ENCODE data around the gene TTC8.

DNA sequence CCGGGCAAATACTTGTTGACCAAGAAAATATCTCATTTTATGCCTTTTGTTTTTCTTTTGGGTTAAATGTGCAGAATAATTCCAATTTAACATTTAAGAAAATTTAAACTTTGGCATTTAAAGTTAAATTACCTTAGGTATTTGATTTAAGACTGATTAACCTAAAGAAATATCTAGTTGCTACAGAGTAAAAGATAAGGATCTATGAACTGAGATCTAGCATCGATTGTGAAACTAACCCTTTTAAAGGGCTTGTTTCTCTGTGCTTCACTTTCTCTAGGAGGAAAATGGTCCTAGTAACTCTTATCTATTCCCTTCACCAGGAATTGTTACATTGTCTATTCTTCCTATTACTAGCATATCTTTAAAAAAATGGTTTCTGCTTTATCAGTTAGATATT lies 2.6 kb upstream of the TTC8 start:
- TF ChIP-seq, protein P1, sequence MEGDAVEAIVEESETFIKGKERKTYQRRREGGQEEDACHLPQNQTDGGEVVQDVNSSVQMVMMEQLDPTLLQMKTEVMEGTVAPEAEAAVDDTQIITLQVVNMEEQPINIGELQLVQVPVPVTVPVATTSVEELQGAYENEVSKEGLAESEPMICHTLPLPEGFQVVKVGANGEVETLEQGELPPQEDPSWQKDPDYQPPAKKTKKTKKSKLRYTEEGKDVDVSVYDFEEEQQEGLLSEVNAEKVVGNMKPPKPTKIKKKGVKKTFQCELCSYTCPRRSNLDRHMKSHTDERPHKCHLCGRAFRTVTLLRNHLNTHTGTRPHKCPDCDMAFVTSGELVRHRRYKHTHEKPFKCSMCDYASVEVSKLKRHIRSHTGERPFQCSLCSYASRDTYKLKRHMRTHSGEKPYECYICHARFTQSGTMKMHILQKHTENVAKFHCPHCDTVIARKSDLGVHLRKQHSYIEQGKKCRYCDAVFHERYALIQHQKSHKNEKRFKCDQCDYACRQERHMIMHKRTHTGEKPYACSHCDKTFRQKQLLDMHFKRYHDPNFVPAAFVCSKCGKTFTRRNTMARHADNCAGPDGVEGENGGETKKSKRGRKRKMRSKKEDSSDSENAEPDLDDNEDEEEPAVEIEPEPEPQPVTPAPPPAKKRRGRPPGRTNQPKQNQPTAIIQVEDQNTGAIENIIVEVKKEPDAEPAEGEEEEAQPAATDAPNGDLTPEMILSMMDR (IDR thresholded peaks at IDR 0.05 in 4 of 5, conservative IDR thresholded peaks at IDR 0.05 in 1 of 5) = no peak
- no peak for TF ChIP-seq POLR2A (IDR thresholded peaks at IDR 0.05)

Data from gastrocnemius medialis (tissue), 4 donors.